Measurements from ENCODE around the gene EIF2B5.

- TF ChIP-seq YY1 (IDR thresholded peaks at IDR 0.05; ENCODE audit: low read depth) (no peak), TAF1 (IDR thresholded peaks at IDR 0.05; ENCODE audit: low read depth) (no peak), EGR1 (IDR thresholded peaks at IDR 0.05) (no peak), MAX (IDR thresholded peaks at IDR 0.05) (peak; percentile 36; the same call in 1 of the 2 replicates), TEAD4 (IDR thresholded peaks at IDR 0.05) (no peak)
Observed at GRCh38 chr3:184145111-184145524, 10.0 kb downstream of the EIF2B5 start.

Measured in Ishikawa (cell line).